ENCODE results near the gene TMEM52. TPM values are rescaled to one million over a fixed set of nuclear protein-coding genes. Genes with fewer than 3 reads are reported as not detected.

TMEM52 gene
- total and polyA plus RNA-seq, 7 experiments from 2014 or later = 0.45 to 1.1 TPM; not detected in 5

- ATAC-seq = no peak
- H3K27ac ChIP-seq (ENCODE audit: low read depth, low read length) = no peak overlapping the region
- Mint-ChIP-seq H3K4me3 (no peak overlapping the region), H3K27ac (no peak overlapping the region), H3K27me3 (peaks cover 5 to 26% (median 9%) of the 10 kb centered on the region in 5 donors), H3K36me3 (peaks cover 0 to 4% (median 0%) of the 10 kb centered on the region in 5 donors), H3K9me3 (no peaks in the 10 kb centered on the region), H3K4me1 (peaks cover 0 to 6% (median 0%) of the 10 kb centered on the region in 7 donors)
- no peaks in the 10 kb centered on the region for H3K36me3 ChIP-seq (ENCODE audit: control insufficient read depth in 2 of 3, insufficient read depth in 3 of 3, low read length in 3 of 3)
- H3K4me1 ChIP-seq (ENCODE audit: control insufficient read depth in 2 of 2, insufficient read depth in 2 of 2, low read length in 2 of 2) = no peaks in the 10 kb centered on the region
- CTCF ChIA-PET = no interaction called here
- no peaks in the 10 kb centered on the region for H3K9me3 ChIP-seq (ENCODE audit: control insufficient read depth in 2 of 3, low read length in 3 of 3)
- H3K4me3 ChIP-seq (ENCODE audit: low read length) = no peak overlapping the region
- no peak for DNase-seq
- POLR2A ChIA-PET = no interaction called here
- H3K27me3 ChIP-seq (ENCODE audit: control insufficient read depth in 2 of 2, insufficient read depth in 2 of 2, low read length in 2 of 2) = no peaks in the 10 kb centered on the region
- intact Hi-C loops (cut with micrococcal nuclease) = no loop called here
Observed at GRCh38 chr1:1956586-1957532, 37.8 kb upstream of the TMEM52 start.

GRCh38 chr1:1956101-1956500, 37.0 kb upstream of the TMEM52 start:
- no peaks in the 10 kb centered on the region for H3K36me3 ChIP-seq (ENCODE audit: control insufficient read depth in 2 of 3, insufficient read depth in 3 of 3, low read length in 3 of 3)
- no peak for DNase-seq
- H3K27ac ChIP-seq (ENCODE audit: low read depth, low read length) = no peak overlapping the region
- ChIA-PET CTCF (interaction anchor here (0.9 kb wide), 1 partner anchor 9 kb away, joined by 3 read pairs; no protein-coding TSS in a partner anchor), POLR2A (no interaction called here)
- no peaks in the 10 kb centered on the region for H3K27me3 ChIP-seq (ENCODE audit: control insufficient read depth in 2 of 2, insufficient read depth in 2 of 2, low read length in 2 of 2)
- ATAC-seq = no peak
- H3K9me3 Mint-ChIP-seq = peaks cover 0 to 6% (median 0%) of the 10 kb centered on the region in 11 donors
- peaks cover 0 to 4% (median 0%) of the 10 kb centered on the region in 5 donors for H3K36me3 Mint-ChIP-seq
- peaks cover 0 to 6% (median 0%) of the 10 kb centered on the region in 7 donors for H3K4me1 Mint-ChIP-seq
- H3K4me1 ChIP-seq (ENCODE audit: control insufficient read depth in 2 of 2, insufficient read depth in 2 of 2, low read length in 2 of 2) = no peaks in the 10 kb centered on the region
- no peak overlapping the region for H3K4me3 ChIP-seq (ENCODE audit: low read length)
- H3K9me3 ChIP-seq (ENCODE audit: control insufficient read depth in 2 of 3, low read length in 3 of 3) = no peaks in the 10 kb centered on the region
- no peak overlapping the region for H3K27ac Mint-ChIP-seq
- intact Hi-C loops (cut with micrococcal nuclease) = no loop called here
- H3K27me3 Mint-ChIP-seq = peaks cover 5 to 23% (median 8%) of the 10 kb centered on the region in 5 donors
- H3K4me3 Mint-ChIP-seq = no peak overlapping the region

GRCh38 chr1:1955621-1956094, 36.6 kb upstream of the TMEM52 start:
- peaks cover 1 to 22% (median 3%) of the 10 kb centered on the region in 5 donors for H3K27me3 Mint-ChIP-seq
- no peak overlapping the region for H3K27ac Mint-ChIP-seq
- DNase-seq (no peak), ATAC-seq (no peak)
- H3K36me3 ChIP-seq (ENCODE audit: control insufficient read depth in 2 of 3, insufficient read depth in 3 of 3, low read length in 3 of 3) = no peaks in the 10 kb centered on the region
- no peak overlapping the region for H3K4me3 Mint-ChIP-seq
- H3K9me3 Mint-ChIP-seq = peaks cover 0 to 9% (median 1%) of the 10 kb centered on the region in 11 donors
- peaks cover 0 to 4% (median 0%) of the 10 kb centered on the region in 7 donors for H3K4me1 Mint-ChIP-seq
- H3K36me3 Mint-ChIP-seq = peaks cover 0 to 4% (median 0%) of the 10 kb centered on the region in 5 donors
- H3K27me3 ChIP-seq (ENCODE audit: control insufficient read depth in 2 of 2, insufficient read depth in 2 of 2, low read length in 2 of 2) = no peaks in the 10 kb centered on the region
- intact Hi-C loops (cut with micrococcal nuclease) = no loop called here
- CTCF ChIA-PET = interaction anchor here (0.9 kb wide), 1 partner anchor 9 kb away, joined by 3 read pairs; no protein-coding TSS in a partner anchor
- H3K4me1 ChIP-seq (ENCODE audit: control insufficient read depth in 2 of 2, insufficient read depth in 2 of 2, low read length in 2 of 2) = no peaks in the 10 kb centered on the region
- H3K27ac ChIP-seq (ENCODE audit: low read depth, low read length) = no peak overlapping the region
- H3K4me3 ChIP-seq (ENCODE audit: low read length) = no peak overlapping the region
- POLR2A ChIA-PET = no interaction called here
- H3K9me3 ChIP-seq (ENCODE audit: control insufficient read depth in 2 of 3, low read length in 3 of 3) = no peaks in the 10 kb centered on the region

- Mint-ChIP-seq H3K4me1 (peaks cover 0 to 4% (median 0%) of the 10 kb centered on the region in 7 donors), H3K27ac (no peak overlapping the region), H3K4me3 (no peak overlapping the region), H3K27me3 (peaks cover 0 to 22% (median 1%) of the 10 kb centered on the region in 5 donors), H3K9me3 (peaks cover 0 to 9% (median 2%) of the 10 kb centered on the region in 11 donors), H3K36me3 (peaks cover 0 to 4% (median 0%) of the 10 kb centered on the region in 5 donors)
- CTCF ChIA-PET = interaction anchor here (0.9 kb wide), 1 partner anchor 8 kb away, joined by 3 read pairs; no protein-coding TSS in a partner anchor
- no peaks in the 10 kb centered on the region for H3K36me3 ChIP-seq (ENCODE audit: control insufficient read depth in 2 of 3, insufficient read depth in 3 of 3, low read length in 3 of 3)
- no peaks in the 10 kb centered on the region for H3K9me3 ChIP-seq (ENCODE audit: control insufficient read depth in 2 of 3, low read length in 3 of 3)
- POLR2A ChIA-PET = no interaction called here
- intact Hi-C loops (cut with micrococcal nuclease) = no loop called here
- H3K4me3 ChIP-seq (ENCODE audit: low read length) = no peak overlapping the region
- H3K27ac ChIP-seq (ENCODE audit: low read depth, low read length) = no peak overlapping the region
- DNase-seq (no peak), ATAC-seq (no peak)
- no peaks in the 10 kb centered on the region for H3K4me1 ChIP-seq (ENCODE audit: control insufficient read depth in 2 of 2, insufficient read depth in 2 of 2, low read length in 2 of 2)
- no peaks in the 10 kb centered on the region for H3K27me3 ChIP-seq (ENCODE audit: control insufficient read depth in 2 of 2, insufficient read depth in 2 of 2, low read length in 2 of 2)
Observed at GRCh38 chr1:1954831-1955441, 35.9 kb upstream of the TMEM52 start.

GRCh38 chr1:1954015-1954414, 34.9 kb upstream of the TMEM52 start:
- peaks cover 0 to 4% (median 0%) of the 10 kb centered on the region in 5 donors for H3K36me3 Mint-ChIP-seq
- peaks cover 0 to 13% (median 3%) of the 10 kb centered on the region in 11 donors for H3K9me3 Mint-ChIP-seq
- CTCF ChIA-PET = no interaction called here
- no peaks in the 10 kb centered on the region for H3K27me3 ChIP-seq (ENCODE audit: control insufficient read depth in 2 of 2, insufficient read depth in 2 of 2, low read length in 2 of 2)
- no peak overlapping the region for H3K4me3 Mint-ChIP-seq
- intact Hi-C loops (cut with micrococcal nuclease) = no loop called here
- no peak overlapping the region for H3K27ac Mint-ChIP-seq
- no peak overlapping the region for H3K4me3 ChIP-seq (ENCODE audit: low read length)
- H3K4me1 Mint-ChIP-seq = peaks cover 0 to 4% (median 0%) of the 10 kb centered on the region in 7 donors
- peaks cover 0 to 18% (median 5%) of the 10 kb centered on the region in 5 donors for H3K27me3 Mint-ChIP-seq
- no peaks in the 10 kb centered on the region for H3K36me3 ChIP-seq (ENCODE audit: control insufficient read depth in 2 of 3, insufficient read depth in 3 of 3, low read length in 3 of 3)
- POLR2A ChIA-PET = no interaction called here
- ATAC-seq (no peak), DNase-seq (no peak)
- H3K4me1 ChIP-seq (ENCODE audit: control insufficient read depth in 2 of 2, insufficient read depth in 2 of 2, low read length in 2 of 2) = no peaks in the 10 kb centered on the region
- no peaks in the 10 kb centered on the region for H3K9me3 ChIP-seq (ENCODE audit: control insufficient read depth in 2 of 3, low read length in 3 of 3)
- H3K27ac ChIP-seq (ENCODE audit: low read depth, low read length) = no peak overlapping the region

GRCh38 chr1:1950940-1951339, 31.9 kb upstream of the TMEM52 start:
- intact Hi-C loops (cut with micrococcal nuclease) = no loop called here
- ATAC-seq (no peak), DNase-seq (no peak)
- ChIA-PET POLR2A (no interaction called here), CTCF (no interaction called here)
- H3K27me3 Mint-ChIP-seq = peaks cover 0 to 9% (median 0%) of the 10 kb centered on the region in 5 donors
- Histone ChIP-seq H3K36me3 (ENCODE audit: control insufficient read depth in 2 of 3, insufficient read depth in 3 of 3, low read length in 3 of 3) (no peaks in the 10 kb centered on the region), H3K9me3 (ENCODE audit: control insufficient read depth in 2 of 3, low read length in 3 of 3) (no peaks in the 10 kb centered on the region), H3K4me3 (ENCODE audit: low read length) (no peak overlapping the region), H3K27me3 (ENCODE audit: control insufficient read depth in 2 of 2, insufficient read depth in 2 of 2, low read length in 2 of 2) (no peaks in the 10 kb centered on the region), H3K27ac (ENCODE audit: low read depth, low read length) (no peak overlapping the region), H3K4me1 (ENCODE audit: control insufficient read depth in 2 of 2, insufficient read depth in 2 of 2, low read length in 2 of 2) (no peaks in the 10 kb centered on the region)
- peaks cover 0 to 13% (median 3%) of the 10 kb centered on the region in 11 donors for H3K9me3 Mint-ChIP-seq
- no peak overlapping the region for H3K4me3 Mint-ChIP-seq
- peaks cover 0 to 4% (median 0%) of the 10 kb centered on the region in 7 donors for H3K4me1 Mint-ChIP-seq
- H3K36me3 Mint-ChIP-seq = peaks cover 0 to 4% (median 0%) of the 10 kb centered on the region in 5 donors
- H3K27ac Mint-ChIP-seq = no peak overlapping the region

Measured in naive thymus-derived CD4-positive, alpha-beta T cell (primary cell).